ENCODE results near the gene PSMD5. TPM values are rescaled to one million over a fixed set of nuclear protein-coding genes. Genes with fewer than 3 reads are reported as not detected.

The PSMD5 gene
- total RNA-seq, 1 donor from 2014 or later, result 44.4 TPM

GRCh38 chr9:120855827-120856670 lies 13.3 kb upstream of the PSMD5 start:
- no peak overlapping the region for H3K4me3 ChIP-seq (ENCODE audit: low read depth, low read length)
- no peaks in the 10 kb centered on the region for H3K27me3 ChIP-seq (ENCODE audit: control insufficient read depth, insufficient read depth, low read length)
- H3K36me3 ChIP-seq (ENCODE audit: control insufficient read depth, insufficient read depth, low read length), result peaks cover 3% of the 10 kb centered on the region
- no peak for TF ChIP-seq CTCF (IDR thresholded peaks at IDR 0.05; ENCODE audit: insufficient read depth, low read length, poor library complexity, severe bottlenecking)
- no peak for DNase-seq (ENCODE audit: low read depth)

- no peak overlapping the region for H3K4me3 ChIP-seq (ENCODE audit: low read depth, low read length)
- no peak for DNase-seq (ENCODE audit: low read depth)
- H3K36me3 ChIP-seq (ENCODE audit: control insufficient read depth, insufficient read depth, low read length), result peaks cover 3% of the 10 kb centered on the region
- no peak for TF ChIP-seq CTCF (IDR thresholded peaks at IDR 0.05; ENCODE audit: insufficient read depth, low read length, poor library complexity, severe bottlenecking)
- H3K27me3 ChIP-seq (ENCODE audit: control insufficient read depth, insufficient read depth, low read length), result no peaks in the 10 kb centered on the region
Measured at GRCh38 chr9:120854596-120855327, 12.0 kb upstream of the PSMD5 start.

GRCh38 chr9:120853198-120853597 lies 10.5 kb upstream of the PSMD5 start:
- TF ChIP-seq CTCF (IDR thresholded peaks at IDR 0.05; ENCODE audit: insufficient read depth, low read length, poor library complexity, severe bottlenecking), result no peak
- DNase-seq (ENCODE audit: low read depth), result no peak
- Histone ChIP-seq H3K4me3 (ENCODE audit: low read depth, low read length) (no peak overlapping the region), H3K27me3 (ENCODE audit: control insufficient read depth, insufficient read depth, low read length) (no peaks in the 10 kb centered on the region), H3K36me3 (ENCODE audit: control insufficient read depth, insufficient read depth, low read length) (peaks cover 3% of the 10 kb centered on the region)

GRCh38 chr9:120852240-120853010 lies 9.7 kb upstream of the PSMD5 start:
- peak; percentile 59 for DNase-seq (ENCODE audit: low read depth)
- TF ChIP-seq CTCF (IDR thresholded peaks at IDR 0.05; ENCODE audit: insufficient read depth, low read length, poor library complexity, severe bottlenecking), result no peak
- H3K36me3 ChIP-seq (ENCODE audit: control insufficient read depth, insufficient read depth, low read length), result no peaks in the 10 kb centered on the region
- no peak overlapping the region for H3K4me3 ChIP-seq (ENCODE audit: low read depth, low read length)
- no peaks in the 10 kb centered on the region for H3K27me3 ChIP-seq (ENCODE audit: control insufficient read depth, insufficient read depth, low read length)

GRCh38 chr9:120851449-120851848 lies 8.7 kb upstream of the PSMD5 start:
- no peaks in the 10 kb centered on the region for H3K36me3 ChIP-seq (ENCODE audit: control insufficient read depth, insufficient read depth, low read length)
- no peak overlapping the region for H3K4me3 ChIP-seq (ENCODE audit: low read depth, low read length)
- no peak for DNase-seq (ENCODE audit: low read depth)
- TF ChIP-seq CTCF (IDR thresholded peaks at IDR 0.05; ENCODE audit: insufficient read depth, low read length, poor library complexity, severe bottlenecking), result no peak
- no peaks in the 10 kb centered on the region for H3K27me3 ChIP-seq (ENCODE audit: control insufficient read depth, insufficient read depth, low read length)
